H1 (cell line): ENCODE data around the gene DENND4A. TPM values are rescaled to one million over a fixed set of nuclear protein-coding genes. Genes with fewer than 3 reads are reported as not detected.

Experiments used
- CTCF ChIA-PET: fragments of 300-600 bp; sonication (Branson Sonifier 250); formaldehyde crosslinking; loops from one replicate; lab custom pipeline; 2021; ENCODE audit not compliant: partially characterized antibody; lab: Charles Lee
- POLR2A ChIA-PET: fragments of 300-600 bp; sonication (Branson Sonifier 250); formaldehyde crosslinking; loops from one replicate; lab custom pipeline; 2021; ENCODE audit warnings: inconsistent platforms; ENCODE audit not compliant: partially characterized antibody; lab: Charles Lee
- DNase-seq, 2 experiments: peaks; one replicate each; pipeline versions ENCODE4 v3.0.0 to v3.0.0-alpha.2; 2010 to 2022; ENCODE audit warnings: low spot score in 2 of 2, low read depth in 1 of 2, mixed read lengths in 1 of 2
- FAIRE-seq: peaks from 2 replicates; lab custom pipeline; 2011; peaks lifted over from hg19 to GRCh38; lab: Jason Lieb, UNC
- H2AFZ ChIP-seq: 2 replicates; pipeline ENCODE4 v1.8.1; 2012; ENCODE audit warnings: low read length, inconsistent platforms
- H2AK5ac ChIP-seq: 2 replicates; pipeline ENCODE4 v1.6.1; 2013; ENCODE audit warnings: low read depth, low read length
- H2BK120ac ChIP-seq: replicated peaks from 2 replicates; pipeline ENCODE3; 2013; ENCODE audit warnings: low read depth, low read length, inconsistent platforms
- H2BK12ac ChIP-seq: 2 replicates; pipeline ENCODE4 v1.6.1; 2013; ENCODE audit warnings: low read depth, low read length
- H2BK15ac ChIP-seq: 2 replicates; pipeline ENCODE4 v1.6.1; 2013; ENCODE audit warnings: low read length
- H2BK20ac ChIP-seq: 2 replicates; pipeline ENCODE4 v1.6.1; 2013; ENCODE audit warnings: low read length
- H2BK5ac ChIP-seq: 2 replicates; pipeline ENCODE4 v1.6.1; 2013; ENCODE audit warnings: low read depth, low read length
- H3K14ac ChIP-seq: 2 replicates; pipeline ENCODE4 v1.6.1; 2013; ENCODE audit warnings: inconsistent platforms; ENCODE audit not compliant: insufficient read length
- H3K18ac ChIP-seq: 2 replicates; pipeline ENCODE4 v1.6.1; 2013; ENCODE audit warnings: low read length; ENCODE audit errors: extremely low read depth
- H3K23ac ChIP-seq: 2 replicates; pipeline ENCODE4 v1.6.1; 2013; ENCODE audit warnings: inconsistent platforms; ENCODE audit not compliant: insufficient read length
- H3K23me2 ChIP-seq: 2 replicates; pipeline ENCODE4 v1.6.1; 2013; ENCODE audit warnings: low read depth, low read length
- H3K27ac ChIP-seq: 2 replicates; pipeline ENCODE4 v1.6.1; 2011; ENCODE audit warnings: low read depth, low read length, inconsistent platforms
- H3K27me3 ChIP-seq, 4 experiments: replicated peaks in 1 of 4; 1 replicate in 1 of 4; 2 replicates in 3 of 4; pipeline versions ENCODE4 v1.6.1 to v1.8.1; 2011 to 2013; ENCODE audit warnings: low read length in 3 of 4, mild to moderate bottlenecking in 3 of 4, inconsistent platforms in 2 of 4, mixed read lengths in 2 of 4, moderate library complexity in 1 of 4; ENCODE audit not compliant: control insufficient read depth in 3 of 4, insufficient read depth in 3 of 4; ENCODE audit errors: extremely low read depth in 1 of 4
- H3K36me3 ChIP-seq, 4 experiments: 2 replicates each; pipeline versions ENCODE4 v1.6.1 to v1.8.1; 2011 to 2013; ENCODE audit warnings: mild to moderate bottlenecking in 4 of 4, low read length in 3 of 4, moderate library complexity in 2 of 4, control low read depth in 1 of 4, inconsistent platforms in 1 of 4; ENCODE audit not compliant: insufficient read depth in 4 of 4, control insufficient read depth in 2 of 4
- H3K4ac ChIP-seq: replicated peaks from 2 replicates; pipeline ENCODE3; 2013; ENCODE audit warnings: low read length, low read depth, mixed read lengths, inconsistent platforms; ENCODE audit not compliant: insufficient read length
- H3K4me1 ChIP-seq, 4 experiments: replicated peaks in 1 of 4; 1 replicate in 1 of 4; 2 replicates in 3 of 4; pipeline versions ENCODE4 v1.6.1 to v1.8.1; 2011 to 2013; ENCODE audit warnings: low read length in 3 of 4, inconsistent platforms in 2 of 4, mixed read lengths in 1 of 4; ENCODE audit not compliant: insufficient read depth in 4 of 4, control insufficient read depth in 3 of 4
- H3K4me2 ChIP-seq, 2 experiments: 2 replicates each; pipeline versions ENCODE4 v1.6.1 to v1.8.1; 2011 to 2013; ENCODE audit warnings: low read depth in 2 of 2, low read length in 2 of 2, control low read depth in 1 of 2, inconsistent platforms in 1 of 2, mild to moderate bottlenecking in 1 of 2; ENCODE audit not compliant: insufficient read depth in 1 of 2
- H3K4me3 ChIP-seq, 4 experiments: fragments of 200-600, 300-600 bp in 1 of 4; sonication (generic), shearing (Covaris generic), sonication (Bioruptor Twin) in 1 of 4; 2 replicates each; pipeline versions ENCODE4 v1.5.1 to v1.8.1; 2011 to 2016; ENCODE audit warnings: low read length in 4 of 4, low read depth in 3 of 4, control low read depth in 2 of 4, inconsistent platforms in 2 of 4, mild to moderate bottlenecking in 2 of 4, mixed read lengths in 1 of 4, moderate library complexity in 1 of 4; ENCODE audit not compliant: insufficient read depth in 2 of 4; ENCODE audit errors: extremely low read depth in 1 of 4
- H3K56ac ChIP-seq: replicated peaks from 2 replicates; pipeline ENCODE3; 2013; ENCODE audit warnings: low read depth, mild to moderate bottlenecking, mixed read lengths, low read length, inconsistent platforms; ENCODE audit not compliant: insufficient read length
- H3K79me1 ChIP-seq: 2 replicates; pipeline ENCODE4 v1.6.1; 2013; ENCODE audit warnings: low read depth, low read length, control low read depth
- H3K79me2 ChIP-seq, 2 experiments: 2 replicates each; pipeline versions ENCODE4 v1.6.1 to v1.8.1; 2012 to 2013; ENCODE audit warnings: low read length in 2 of 2, mild to moderate bottlenecking in 2 of 2, inconsistent platforms in 1 of 2; ENCODE audit not compliant: insufficient read depth in 2 of 2, control insufficient read depth in 1 of 2
- H3K9ac ChIP-seq, 4 experiments: replicated peaks in 1 of 4; 1 replicate in 1 of 4; 2 replicates in 3 of 4; pipeline versions ENCODE4 v1.6.1 to v1.8.1; 2011 to 2013; ENCODE audit warnings: low read depth in 3 of 4, low read length in 3 of 4, control low read depth in 2 of 4, mild to moderate bottlenecking in 2 of 4, moderate library complexity in 2 of 4, inconsistent platforms in 1 of 4; ENCODE audit errors: extremely low read depth in 1 of 4
- H3K9me3 ChIP-seq, 2 experiments: 2 replicates each; pipeline versions ENCODE4 v1.6.1 to v1.8.1; 2012 to 2013; ENCODE audit warnings: mild to moderate bottlenecking in 2 of 2, moderate library complexity in 2 of 2, control low read depth in 1 of 2, inconsistent platforms in 1 of 2, low read depth in 1 of 2, low read length in 1 of 2, mixed read lengths in 1 of 2; ENCODE audit not compliant: insufficient read depth in 2 of 2
- H4K20me1 ChIP-seq, 2 experiments: replicated peaks in 1 of 2; 2 replicates each; pipeline versions ENCODE3 to v1.8.1; 2011 to 2013; ENCODE audit warnings: inconsistent platforms in 2 of 2, low read length in 2 of 2, mild to moderate bottlenecking in 1 of 2; ENCODE audit not compliant: insufficient read depth in 2 of 2, control insufficient read depth in 1 of 2
- H4K5ac ChIP-seq: 2 replicates; pipeline ENCODE4 v1.6.1; 2013; ENCODE audit warnings: low read length, low read depth, mixed read lengths, inconsistent platforms; ENCODE audit not compliant: insufficient read length
- H4K8ac ChIP-seq: 2 replicates; pipeline ENCODE4 v1.8.0; 2013; ENCODE audit warnings: mild to moderate bottlenecking, moderate library complexity, low read length, inconsistent platforms; ENCODE audit not compliant: insufficient read depth; ENCODE audit errors: extremely low read depth
- H4K91ac ChIP-seq: replicated peaks from 2 replicates; pipeline ENCODE3; 2013; ENCODE audit warnings: low read length, mixed read lengths, inconsistent platforms; ENCODE audit not compliant: insufficient read length
- KDM4A ChIP-seq: IDR thresholded peaks from one replicate; pipeline ENCODE4 v1.7.1; 2012; ENCODE audit warnings: low read depth, mild to moderate bottlenecking, moderate library complexity, low read length, inconsistent platforms; ENCODE audit not compliant: severe bottlenecking
- MAFK ChIP-seq: IDR thresholded peaks from 2 replicates; pipeline ENCODE4 v1.6.1; 2012; ENCODE audit warnings: low read depth, mild to moderate bottlenecking, improper control_type of control experiment, low read length
- POU5F1 ChIP-seq: IDR thresholded peaks from 2 replicates; pipeline ENCODE4 v1.6.1; 2011; ENCODE audit warnings: low read depth, mild to moderate bottlenecking, low read length, moderate library complexity
- RXRA ChIP-seq: IDR thresholded peaks from 2 replicates; pipeline ENCODE4 v1.6.1; 2011; ENCODE audit warnings: low read depth, mild to moderate bottlenecking, low read length, moderate library complexity; ENCODE audit not compliant: insufficient read depth
- WGBS, 2 experiments: shearing (Covaris generic) in 1 of 2; methylation state at CpG; one replicate each; pipeline versions ENCODE4 v1.1.6 to v1.1.7; 2013 to 2015; ENCODE audit warnings: low lambda C conversion rate in 2 of 2, mixed read lengths in 2 of 2, inconsistent platforms in 1 of 2, low coverage in 1 of 2, missing lambda C conversion rate in 1 of 2; ENCODE audit not compliant: insufficient replicate concordance in 2 of 2, insufficient coverage in 1 of 2, insufficient read length in 1 of 2; ENCODE audit errors: extremely low coverage in 1 of 2, missing lambda C conversion rate in 1 of 2; 5-methylcytosine and 5-hydroxymethylcytosine counted together
- polyA plus RNA-seq, 7 experiments: library from polyadenylated mRNA; depleted of rRNA in 3 of 7; stranded (reverse) in 5 of 7; unstranded in 2 of 7; fragments of >200 nt in 5 of 7; fragments of 200-250 nt in 2 of 7; gene quantifications; 1 replicate in 5 of 7; 2 replicates in 1 of 7; 4 replicates in 1 of 7; pipeline versions ENCODE4 v1.2.1 to v1.2.3, GENCODE V29; 2011 to 2013; ENCODE audit warnings: missing spikeins in 2 of 7, mixed read lengths in 2 of 7
- total RNA-seq: library from RNA; stranded (reverse); fragmentation: NEBNext Ultra II Directional; extraction: Animal tissue kit (Norgen Biotek cat#: 25700); gene quantifications from 2 replicates; pipeline ENCODE4 v1.2.1, GENCODE V29; 2021
- TF ChIP-seq, protein P1 (sequence below), 3 experiments: IDR thresholded peaks; 1 replicate in 2 of 3; 2 replicates in 1 of 3; pipeline versions ENCODE4 v1.5.1 to v1.6.1; 2011; ENCODE audit warnings: low read length in 3 of 3, mild to moderate bottlenecking in 3 of 3, inconsistent platforms in 2 of 3, low read depth in 1 of 3, moderate library complexity in 1 of 3; ENCODE audit not compliant: insufficient read depth in 1 of 3; ENCODE audit errors: control extremely low read depth in 1 of 3

Gene DENND4A
- total and polyA plus RNA-seq, 2 of the 8 experiments (the other 6 are each of a cell fraction or from before 2014, with no cell fraction given) = 1.3 to 4.7 TPM

DNA sequence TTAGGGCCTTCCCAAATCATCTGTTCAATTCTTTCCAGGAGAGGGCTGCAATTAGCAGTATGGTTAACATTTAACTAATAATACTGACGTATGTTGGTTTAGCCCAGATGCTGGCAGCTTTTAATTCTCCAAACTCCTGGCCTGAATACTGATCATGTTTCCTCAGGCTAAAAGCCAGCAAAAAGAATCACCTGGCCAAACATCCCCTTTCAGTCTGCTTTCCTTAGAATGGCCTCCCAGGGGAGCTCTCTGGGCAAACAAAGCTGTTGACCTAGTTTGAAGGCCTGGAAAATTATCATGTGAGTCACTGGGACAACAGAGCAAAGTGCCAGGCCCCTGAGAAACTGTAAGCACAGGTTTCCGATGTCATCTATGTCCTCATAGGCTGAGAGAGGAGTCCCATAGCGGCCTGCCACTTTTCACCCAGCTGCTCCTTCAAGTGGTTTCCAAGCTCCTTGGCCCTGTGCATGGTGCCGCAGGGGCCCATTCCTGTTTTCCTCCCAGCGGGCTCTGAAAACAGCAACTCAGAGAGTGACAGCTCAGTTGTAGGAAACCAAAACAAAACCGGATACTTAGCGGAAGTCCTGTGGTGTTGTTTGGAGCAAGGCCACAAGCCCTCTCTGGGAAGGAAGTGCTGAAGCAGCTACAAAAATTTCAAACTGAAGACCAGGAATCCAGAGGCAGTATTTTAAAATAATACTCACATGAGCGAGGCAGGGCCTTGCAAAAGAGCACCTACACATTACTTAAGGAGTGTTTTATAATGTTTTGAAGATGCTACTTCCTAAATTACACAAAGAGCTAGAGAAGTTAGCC, 40.7 kb upstream of the DENND4A start:
- no peak overlapping the region for H3K56ac ChIP-seq
- no peaks in the 10 kb centered on the region for H3K79me2 ChIP-seq
- peak overlapping the region in 1 of 4 experiments; percentile 40; a peak in 2 of 8 replicates for H3K4me3 ChIP-seq
- peak; percentile 74 to 78 for DNase-seq
- peak overlapping the region; percentile 78 for H3K27ac ChIP-seq
- H3K9me3 ChIP-seq = no peaks in the 10 kb centered on the region
- no peak overlapping the region; the same call in 1 of the 2 replicates for H2BK12ac ChIP-seq
- H4K20me1 ChIP-seq = no peaks in the 10 kb centered on the region
- peak overlapping the region; percentile 90 for H4K5ac ChIP-seq
- no peaks in the 10 kb centered on the region for H3K27me3 ChIP-seq
- peak overlapping the region; percentile 54 for H3K18ac ChIP-seq
- ChIA-PET POLR2A (interaction anchor here (0.7 to 1.9 kb wide), 5 partner anchors 9 to 222 kb away, joined by 3 to 16 read pairs (median 4); partner anchors contain the start of genes INTS14 and RAB11A), CTCF (interaction anchor here (0.9 to 10.6 kb wide), 13 partner anchors 9 to 237 kb away, joined by 3 to 134 read pairs (median 5); no protein-coding TSS in a partner anchor)
- 10% methylated on average over 8 of the region's 8 CpGs; no CpG with 5 or more reads in 1 of the 2 experiments for WGBS, 2 experiments
- no peak overlapping the region for H3K23ac ChIP-seq
- H2BK15ac ChIP-seq = no peak overlapping the region
- no peak overlapping the region for H3K14ac ChIP-seq
- no peaks in the 10 kb centered on the region; the same call in 1 of the 2 replicates for H3K23me2 ChIP-seq
- peak overlapping the region; percentile 30 for H2BK120ac ChIP-seq
- H4K8ac ChIP-seq = no peak overlapping the region; the same call in 1 of the 2 replicates
- H2AK5ac ChIP-seq = no peak overlapping the region
- no peak overlapping the region for H4K91ac ChIP-seq
- H2BK5ac ChIP-seq = peak overlapping the region; percentile 91; the same call in 1 of the 2 replicates
- H3K4me1 ChIP-seq = peaks cover 4 to 23% (median 7%) of the 10 kb centered on the region in 4 experiments; a peak in 6 of 7 replicates
- H3K9ac ChIP-seq = peak overlapping the region in 2 of 4 experiments; percentile 14 to 25; a peak in 2 of 7 replicates
- FAIRE-seq = peak; percentile 81
- H3K36me3 ChIP-seq = no peaks in the 10 kb centered on the region
- no peaks in the 10 kb centered on the region for H3K79me1 ChIP-seq
- H3K4me2 ChIP-seq = peak overlapping the region; percentile 38 to 52
- no peak overlapping the region for H3K4ac ChIP-seq
- H2AFZ ChIP-seq = no peak overlapping the region
- no peak overlapping the region for H2BK20ac ChIP-seq
- no peak; the same call in 1 of the 2 replicates for TF ChIP-seq MAFK
- TF ChIP-seq POU5F1 = no peak
- TF ChIP-seq RXRA = no peak
- no peak for TF ChIP-seq KDM4A
- TF ChIP-seq, protein P1, sequence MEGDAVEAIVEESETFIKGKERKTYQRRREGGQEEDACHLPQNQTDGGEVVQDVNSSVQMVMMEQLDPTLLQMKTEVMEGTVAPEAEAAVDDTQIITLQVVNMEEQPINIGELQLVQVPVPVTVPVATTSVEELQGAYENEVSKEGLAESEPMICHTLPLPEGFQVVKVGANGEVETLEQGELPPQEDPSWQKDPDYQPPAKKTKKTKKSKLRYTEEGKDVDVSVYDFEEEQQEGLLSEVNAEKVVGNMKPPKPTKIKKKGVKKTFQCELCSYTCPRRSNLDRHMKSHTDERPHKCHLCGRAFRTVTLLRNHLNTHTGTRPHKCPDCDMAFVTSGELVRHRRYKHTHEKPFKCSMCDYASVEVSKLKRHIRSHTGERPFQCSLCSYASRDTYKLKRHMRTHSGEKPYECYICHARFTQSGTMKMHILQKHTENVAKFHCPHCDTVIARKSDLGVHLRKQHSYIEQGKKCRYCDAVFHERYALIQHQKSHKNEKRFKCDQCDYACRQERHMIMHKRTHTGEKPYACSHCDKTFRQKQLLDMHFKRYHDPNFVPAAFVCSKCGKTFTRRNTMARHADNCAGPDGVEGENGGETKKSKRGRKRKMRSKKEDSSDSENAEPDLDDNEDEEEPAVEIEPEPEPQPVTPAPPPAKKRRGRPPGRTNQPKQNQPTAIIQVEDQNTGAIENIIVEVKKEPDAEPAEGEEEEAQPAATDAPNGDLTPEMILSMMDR (IDR thresholded peaks at IDR 0.05; ENCODE audit: control extremely low read depth in 1 of 3, insufficient read depth in 1 of 3, low read depth in 1 of 3, low read length in 3 of 3) = peak in 1 of 3 experiments; percentile 14; a peak in 1 of 4 replicates
